Loucy (cell line): ENCODE measurements around the gene USP16.
A peak's percentile ranks its signal among the peaks of the same experiment; 100 is the strongest.
"Not testable (repeated sequence)": the region's sequence is repeated elsewhere in the genome, so short reads cannot be mapped to it uniquely, and the experiment has no call there.

Experiments used
- H2AFZ ChIP-seq: fragments of 200-600 bp; sonication (generic); 2 replicates; pipeline ENCODE4 v1.6.0; 2016; ENCODE audit warnings: antibody characterized with exemption, mild to moderate bottlenecking, low read length, moderate library complexity
- H3F3A ChIP-seq: fragments of 200-600 bp; 2 replicates; pipeline ENCODE4 v1.6.0; 2016; ENCODE audit warnings: antibody characterized with exemption, low read depth, mild to moderate bottlenecking
- H3K27me3 ChIP-seq: fragments of 200-600 bp; sonication (generic); 2 replicates; pipeline ENCODE4 v1.6.1; 2014; ENCODE audit warnings: low read length, mild to moderate bottlenecking; ENCODE audit not compliant: insufficient read depth, poor library complexity, severe bottlenecking
- H3K36me3 ChIP-seq: fragments of 200-600 bp; sonication (generic); 2 replicates; pipeline ENCODE4 v1.6.1; 2016; ENCODE audit warnings: low read length; ENCODE audit not compliant: insufficient read depth
- H3K4me1 ChIP-seq: fragments of 200-600 bp; sonication (generic); 2 replicates; pipeline ENCODE4 v1.5.1; 2014; ENCODE audit warnings: low read length, mild to moderate bottlenecking; ENCODE audit not compliant: insufficient read depth, poor library complexity, severe bottlenecking
- H3K4me2 ChIP-seq: fragments of 200-600 bp; sonication (generic); 2 replicates; pipeline ENCODE4 v1.6.0; 2014; ENCODE audit warnings: antibody characterized with exemption, low read length, low read depth, mild to moderate bottlenecking; ENCODE audit not compliant: poor library complexity, severe bottlenecking
- H3K4me3 ChIP-seq: fragments of 200-600 bp; sonication (generic); 2 replicates; pipeline ENCODE4 v1.5.1; 2014; ENCODE audit warnings: low read length, mild to moderate bottlenecking, mixed read lengths; ENCODE audit not compliant: poor library complexity, severe bottlenecking
- H3K79me2 ChIP-seq: fragments of 200-600 bp; sonication (generic); 2 replicates; pipeline ENCODE4 v1.6.1; 2014; ENCODE audit warnings: low read length; ENCODE audit not compliant: insufficient read depth
- H3K9ac ChIP-seq: fragments of 200-600 bp; sonication (generic); 2 replicates; pipeline ENCODE4 v1.6.0; 2014; ENCODE audit warnings: mild to moderate bottlenecking, low read depth, low read length, moderate library complexity; ENCODE audit not compliant: poor library complexity, severe bottlenecking
- H3K9me2 ChIP-seq: fragments of 200-600 bp; sonication (generic); replicated peaks from 2 replicates; pipeline ENCODE4 v1.6.1; 2016; ENCODE audit warnings: low read depth, low read length, mixed read lengths
- H3K9me3 ChIP-seq: fragments of 200-600 bp; sonication (generic); 2 replicates; pipeline ENCODE4 v1.6.1; 2014; ENCODE audit warnings: mild to moderate bottlenecking, antibody characterized with exemption, low read length, low read depth; ENCODE audit not compliant: insufficient read depth
- H4K20me1 ChIP-seq: fragments of 200-600 bp; sonication (generic); 2 replicates; pipeline ENCODE4 v1.6.0; 2014; ENCODE audit warnings: antibody characterized with exemption, low read length, mild to moderate bottlenecking; ENCODE audit not compliant: insufficient read depth, poor library complexity, severe bottlenecking
- EZH2phosphoT487 ChIP-seq: fragments of 200-600 bp; IDR thresholded peaks from 2 replicates; pipeline ENCODE4 v1.6.1; 2018; ENCODE audit warnings: antibody characterized with exemption, mild to moderate bottlenecking, moderate library complexity, borderline replicate concordance
- TF ChIP-seq, protein P1 (sequence below): fragments of 200-600 bp; sonication (generic); conservative IDR thresholded peaks from 2 replicates; pipeline ENCODE4 v1.5.1; 2014; ENCODE audit warnings: mild to moderate bottlenecking, antibody characterized with exemption, low read length

Gene USP16

DNA sequence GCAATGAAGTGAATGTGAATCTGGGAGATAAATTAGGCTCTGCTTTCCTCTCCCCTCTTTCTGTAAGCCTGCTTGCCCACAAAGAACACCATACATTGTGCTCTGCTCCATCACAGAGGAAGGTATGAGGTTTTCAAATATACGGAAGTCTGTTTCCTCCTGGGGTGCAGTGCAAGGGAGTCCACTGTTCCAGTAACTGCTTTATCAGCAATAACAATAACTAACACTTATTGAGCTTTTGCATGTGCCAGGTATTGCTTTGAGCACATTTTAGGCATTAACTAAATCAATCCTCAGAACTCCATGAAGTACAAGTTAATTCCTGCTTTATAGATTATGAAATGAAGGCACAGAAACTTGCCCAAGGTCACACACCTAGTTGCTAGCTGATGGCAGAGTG lies 41.8 kb upstream of the USP16 start:
- peaks cover 57% of the 10 kb centered on the region for H3K36me3 ChIP-seq
- peaks cover 3% of the 10 kb centered on the region for H3K4me1 ChIP-seq
- no peak overlapping the region for H3K4me3 ChIP-seq
- no peaks in the 10 kb centered on the region for H3K9me3 ChIP-seq
- H3K9me2 ChIP-seq, result no peaks in the 10 kb centered on the region
- peaks cover 16% of the 10 kb centered on the region for H3K79me2 ChIP-seq
- H2AFZ ChIP-seq, result no peak overlapping the region
- no peak overlapping the region for H3K4me2 ChIP-seq
- no peaks in the 10 kb centered on the region for H3F3A ChIP-seq
- peaks cover 14% of the 10 kb centered on the region for H4K20me1 ChIP-seq
- no peak for TF ChIP-seq EZH2phosphoT487
- TF ChIP-seq, protein P1, sequence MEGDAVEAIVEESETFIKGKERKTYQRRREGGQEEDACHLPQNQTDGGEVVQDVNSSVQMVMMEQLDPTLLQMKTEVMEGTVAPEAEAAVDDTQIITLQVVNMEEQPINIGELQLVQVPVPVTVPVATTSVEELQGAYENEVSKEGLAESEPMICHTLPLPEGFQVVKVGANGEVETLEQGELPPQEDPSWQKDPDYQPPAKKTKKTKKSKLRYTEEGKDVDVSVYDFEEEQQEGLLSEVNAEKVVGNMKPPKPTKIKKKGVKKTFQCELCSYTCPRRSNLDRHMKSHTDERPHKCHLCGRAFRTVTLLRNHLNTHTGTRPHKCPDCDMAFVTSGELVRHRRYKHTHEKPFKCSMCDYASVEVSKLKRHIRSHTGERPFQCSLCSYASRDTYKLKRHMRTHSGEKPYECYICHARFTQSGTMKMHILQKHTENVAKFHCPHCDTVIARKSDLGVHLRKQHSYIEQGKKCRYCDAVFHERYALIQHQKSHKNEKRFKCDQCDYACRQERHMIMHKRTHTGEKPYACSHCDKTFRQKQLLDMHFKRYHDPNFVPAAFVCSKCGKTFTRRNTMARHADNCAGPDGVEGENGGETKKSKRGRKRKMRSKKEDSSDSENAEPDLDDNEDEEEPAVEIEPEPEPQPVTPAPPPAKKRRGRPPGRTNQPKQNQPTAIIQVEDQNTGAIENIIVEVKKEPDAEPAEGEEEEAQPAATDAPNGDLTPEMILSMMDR, result no peak
- no peak overlapping the region for H3K9ac ChIP-seq
- no peaks in the 10 kb centered on the region for H3K27me3 ChIP-seq

DNA sequence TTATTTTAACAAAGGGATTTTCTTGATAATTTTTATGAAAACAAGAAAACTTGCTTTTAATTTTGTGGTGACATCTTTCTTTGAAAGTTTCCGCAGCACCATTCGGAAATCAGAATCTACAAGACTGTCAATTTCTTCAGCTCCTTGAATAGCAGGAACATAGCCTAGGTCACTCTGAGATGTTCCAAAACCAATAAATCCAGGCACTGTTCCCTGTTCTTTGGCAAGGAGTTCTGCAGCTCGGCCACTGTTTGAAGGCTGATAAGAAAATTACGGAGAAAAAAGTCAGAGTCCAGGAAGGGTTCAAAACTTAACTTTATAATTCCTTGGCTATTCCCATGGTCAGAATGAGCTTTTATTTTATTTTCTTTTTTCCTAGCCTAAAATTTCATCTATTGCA lies 37.8 kb upstream of the USP16 start:
- Histone ChIP-seq H4K20me1 (peaks cover 25% of the 10 kb centered on the region), H3K9me2 (no peaks in the 10 kb centered on the region), H3K36me3 (peaks cover 37% of the 10 kb centered on the region), H3F3A (no peaks in the 10 kb centered on the region), H3K9me3 (no peaks in the 10 kb centered on the region), H3K4me2 (peak overlapping the region; percentile 44), H3K9ac (no peak overlapping the region), H3K79me2 (peaks cover 54% of the 10 kb centered on the region), H3K27me3 (no peaks in the 10 kb centered on the region), H3K4me1 (peaks cover 25% of the 10 kb centered on the region), H2AFZ (no peak overlapping the region), H3K4me3 (no peak overlapping the region)
- TF ChIP-seq, protein P1, result no peak
- no peak for TF ChIP-seq EZH2phosphoT487

DNA sequence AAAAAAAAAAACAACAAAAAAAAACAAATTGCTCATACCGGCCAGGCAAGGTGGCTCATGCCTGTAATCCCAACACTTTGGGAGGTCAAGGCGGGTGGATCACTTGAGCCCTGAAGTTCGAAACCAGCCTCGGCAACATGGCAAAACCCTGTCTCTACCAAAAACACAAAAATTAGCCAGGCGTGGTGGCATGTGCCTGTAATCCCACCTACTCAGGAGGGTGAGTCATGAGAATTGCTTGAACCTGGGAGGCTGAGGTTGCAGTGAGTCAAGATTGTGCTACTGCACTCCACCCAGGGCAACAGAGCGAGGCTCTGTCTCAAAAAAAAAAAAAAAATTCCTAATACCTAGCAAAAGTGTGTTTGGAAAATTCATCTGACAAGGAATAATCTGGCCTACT lies 36.3 kb upstream of the USP16 start:
- H3K4me2 ChIP-seq, H3K9ac ChIP-seq, H3K9me2 ChIP-seq, H3K9me3 ChIP-seq, H2AFZ ChIP-seq, H3F3A ChIP-seq, H3K4me3 ChIP-seq, H3K27me3 ChIP-seq: not testable (repeated sequence)
- peaks cover 27% of the 10 kb centered on the region for H4K20me1 ChIP-seq
- H3K79me2 ChIP-seq, result peaks cover 60% of the 10 kb centered on the region
- H3K36me3 ChIP-seq, result peaks cover 23% of the 10 kb centered on the region
- H3K4me1 ChIP-seq, result peaks cover 29% of the 10 kb centered on the region

DNA sequence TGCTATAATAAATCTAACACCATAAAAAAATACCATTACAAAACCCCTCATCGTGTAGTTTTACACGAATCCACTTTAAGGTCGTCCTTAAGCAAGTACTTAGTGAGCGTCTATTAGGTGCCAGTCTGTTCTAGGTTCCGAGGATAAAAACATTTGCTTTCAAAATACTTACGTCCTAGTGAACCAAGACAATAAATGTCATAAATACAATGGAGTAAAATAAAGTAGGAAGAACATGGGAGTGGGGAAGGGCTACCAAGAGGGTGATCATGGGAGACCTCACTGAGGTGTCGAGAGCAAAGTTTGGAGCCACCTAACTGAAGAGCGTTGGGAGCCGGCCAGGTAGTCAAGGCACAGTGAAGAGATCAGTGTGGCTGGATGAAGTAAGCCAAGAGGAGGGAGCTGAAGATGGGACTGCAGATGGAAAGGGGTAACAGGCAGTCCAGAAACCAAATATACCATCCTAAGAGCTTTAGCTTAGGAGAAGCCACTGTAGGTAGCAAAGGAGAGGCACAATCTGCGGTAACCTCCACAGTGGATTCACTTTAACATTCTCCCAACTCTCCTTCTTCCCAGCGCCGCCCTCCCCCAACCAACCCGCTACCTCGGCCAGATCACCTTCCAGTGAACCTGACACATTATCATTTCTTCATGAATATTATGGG lies 32.5 kb upstream of the USP16 start:
- peaks cover 19% of the 10 kb centered on the region for H4K20me1 ChIP-seq
- no peaks in the 10 kb centered on the region for H3K9me3 ChIP-seq
- no peaks in the 10 kb centered on the region for H3K27me3 ChIP-seq
- H3K4me2 ChIP-seq, result peak overlapping the region; percentile 92
- TF ChIP-seq EZH2phosphoT487, result no peak
- TF ChIP-seq, protein P1, result no peak
- peak overlapping the region; percentile 77 for H3K9ac ChIP-seq
- no peaks in the 10 kb centered on the region for H3K9me2 ChIP-seq
- H3K36me3 ChIP-seq, result no peaks in the 10 kb centered on the region
- peaks cover 35% of the 10 kb centered on the region for H3K4me1 ChIP-seq
- no peaks in the 10 kb centered on the region for H3F3A ChIP-seq
- peak overlapping the region; percentile 83 for H3K4me3 ChIP-seq
- peak overlapping the region; percentile 76 for H2AFZ ChIP-seq
- peaks cover 50% of the 10 kb centered on the region for H3K79me2 ChIP-seq
